Prostate gland (tissue), 2 donors: ENCODE data around the gene FGF22. TPM values are rescaled to one million over a fixed set of nuclear protein-coding genes. Genes with fewer than 3 reads are reported as not detected.

Experiments used
- DNase-seq: peaks from one replicate; pipeline ENCODE4 v3.0.0-alpha.2; 2019; ENCODE audit warnings: low spot score
- H3K27ac ChIP-seq, 2 donors: fragments of 200-600 bp; sonication (generic); 2 replicates each; pipeline ENCODE4 v1.5.1; 2017 to 2019
- H3K27me3 ChIP-seq: fragments of 200-600 bp; sonication (generic); replicated peaks from 2 replicates; pipeline ENCODE4 v1.5.1; 2019; ENCODE audit not compliant: insufficient read depth
- H3K36me3 ChIP-seq, 2 donors: fragments of 200-600 bp; sonication (generic); 1 replicate in 1 of 2; 2 replicates in 1 of 2; pipeline versions ENCODE4 v1.5.1 to v1.8.1; 2017 to 2019
- H3K4me1 ChIP-seq: fragments of 200-600 bp; sonication (generic); replicated peaks from 2 replicates; pipeline ENCODE4 v1.5.1; 2019
- H3K4me3 ChIP-seq, 2 donors: fragments of 200-600 bp; sonication (generic); 2 replicates each; pipeline ENCODE4 v1.5.1; 2017 to 2019
- H3K9me3 ChIP-seq: fragments of 200-600 bp; sonication (generic); 2 replicates; pipeline ENCODE4 v1.5.1; 2017
- CTCF ChIP-seq, 4 experiments: fragments of 200-600 bp in 2 of 4; fragments of 450-650 bp in 2 of 4; sonication (generic) in 2 of 4; IDR thresholded peaks; 1 replicate in 3 of 4; 2 replicates in 1 of 4; pipeline ENCODE4 v1.5.1; 2016 to 2019; ENCODE audit warnings: antibody characterized with exemption in 4 of 4, mild to moderate bottlenecking in 2 of 4, moderate library complexity in 2 of 4
- POLR2A ChIP-seq: fragments of 450-650 bp; IDR thresholded peaks from one replicate; pipeline ENCODE4 v1.6.1; 2016; ENCODE audit warnings: antibody characterized with exemption, mild to moderate bottlenecking
- POLR2AphosphoS5 ChIP-seq: sonication (generic); formaldehyde crosslinking; IDR thresholded peaks from one replicate; pipeline ENCODE4 v1.6.1; 2017; ENCODE audit warnings: antibody characterized with exemption
- WGBS: methylation state at CpG from one replicate; pipeline ENCODE4 v1.1.5; 2018; 5-methylcytosine and 5-hydroxymethylcytosine counted together
- intact Hi-C: fragments of 100-400 bp; cut with DNase I; formaldehyde crosslinking; loops from one replicate; pipeline ENCODE4 v1.14.2; 2022
- total RNA-seq, 2 donors: library from RNA; depleted of rRNA; stranded (reverse); fragments of >200 nt; gene quantifications; one replicate each; pipeline ENCODE4 v1.1.0, GENCODE V29; 2016

Gene FGF22
- total RNA-seq, 2 donors from 2014 or later, result 4.4 TPM; not detected in 1

GRCh38 chr19:658059-658839 lies 18.6 kb downstream of the FGF22 start:
- H3K36me3 ChIP-seq, result no peaks in the 10 kb centered on the region
- H3K27me3 ChIP-seq, result no peaks in the 10 kb centered on the region
- intact Hi-C loops, result no loop called here
- WGBS, result 80% methylated on average over 31 of the region's 33 CpGs
- DNase-seq, result no peak
- H3K4me1 ChIP-seq, result peaks cover 31% of the 10 kb centered on the region
- no peak overlapping the region for H3K27ac ChIP-seq
- no peaks in the 10 kb centered on the region for H3K9me3 ChIP-seq
- TF ChIP-seq POLR2A (no peak), CTCF (IDR thresholded peaks at IDR 0.05) (no peak), POLR2AphosphoS5 (no peak)
- H3K4me3 ChIP-seq, result no peak overlapping the region

GRCh38 chr19:658916-659839 lies 19.5 kb downstream of the FGF22 start:
- no peaks in the 10 kb centered on the region for H3K36me3 ChIP-seq
- intact Hi-C loops, result no loop called here
- H3K27ac ChIP-seq, result peak overlapping the region; percentile 69 to 90
- TF ChIP-seq POLR2A (no peak), POLR2AphosphoS5 (peak; percentile 69), CTCF (IDR thresholded peaks at IDR 0.05) (no peak)
- peaks cover 31% of the 10 kb centered on the region for H3K4me1 ChIP-seq
- peak; percentile 79 for DNase-seq
- no peaks in the 10 kb centered on the region for H3K27me3 ChIP-seq
- no peaks in the 10 kb centered on the region for H3K9me3 ChIP-seq
- no peak overlapping the region for H3K4me3 ChIP-seq
- WGBS, result 68% methylated on average over 28 of the region's 50 CpGs

- Histone ChIP-seq H3K9me3 (no peaks in the 10 kb centered on the region), H3K4me3 (peak overlapping the region; percentile 96 to 97), H3K27me3 (no peaks in the 10 kb centered on the region), H3K27ac (peak overlapping the region; percentile 69 to 90), H3K36me3 (no peaks in the 10 kb centered on the region), H3K4me1 (peaks cover 31% of the 10 kb centered on the region)
- TF ChIP-seq POLR2A (no peak), CTCF (IDR thresholded peaks at IDR 0.05) (no peak), POLR2AphosphoS5 (no peak)
- WGBS, result 36% methylated on average over 19 of the region's 20 CpGs
- no peak for DNase-seq
- intact Hi-C loops, result loop anchor here (10.0 kb wide), 1 partner anchor 324 kb away; the partner anchor contains the start of gene WDR18
Measured at GRCh38 chr19:660793-661426, 21.2 kb downstream of the FGF22 start.

- Histone ChIP-seq H3K27me3 (no peaks in the 10 kb centered on the region), H3K9me3 (no peaks in the 10 kb centered on the region), H3K36me3 (no peaks in the 10 kb centered on the region), H3K27ac (peak overlapping the region; percentile 69 to 90), H3K4me1 (peaks cover 31% of the 10 kb centered on the region), H3K4me3 (peak overlapping the region; percentile 96 to 97)
- intact Hi-C loops, result loop anchor here (10.0 kb wide), 1 partner anchor 323 kb away; the partner anchor contains the start of gene WDR18
- no peak for TF ChIP-seq CTCF (IDR thresholded peaks at IDR 0.05)
- peak; percentile 24 for TF ChIP-seq POLR2A
- whole genome bisulfite sequencing, result 22% methylated on average over 31 of the region's 31 CpGs
- no peak for DNase-seq
Measured at GRCh38 chr19:661427-662196, 21.9 kb downstream of the FGF22 start.
